Tongue (tissue), 2 donors: ENCODE data around the gene DCAKD. TPM values are rescaled to one million over a fixed set of nuclear protein-coding genes. Genes with fewer than 3 reads are reported as not detected.

Experiments
- small RNA-seq: library from RNA; depleted of rRNA; stranded (forward); fragments of <200 nt; gene quantifications from one replicate; pipeline ENCODE3, GENCODE V24; 2014; ENCODE audit warnings: low replicate concordance
- total RNA-seq: library from RNA; depleted of rRNA; stranded (reverse); fragments of >200 nt; gene quantifications from one replicate; pipeline ENCODE4 v1.2.3, GENCODE V29; 2014

DCAKD gene
- total RNA-seq, 1 donor from 2014 or later = 42.6 TPM

Small RNA genes within 50 kb of the gene (small RNA-seq; reads per million reads assigned to genes)
- gene AC015936.2 (not detected), gene RF00019 (not detected)

Other genes with a start within 250 kb of the DCAKD start
- 29.1 TPM for gene GJC1, start 221.3 kb downstream of the DCAKD start, total RNA-seq
- gene HIGD1B, start 203.7 kb downstream of the DCAKD start, total RNA-seq = 3.9 TPM
- 92.0 TPM for gene EFTUD2, start 152.2 kb downstream of the DCAKD start, total RNA-seq
- gene GFAP, start 136.1 kb downstream of the DCAKD start, total RNA-seq = 1.7 TPM
- gene KIF18B, start 103.9 kb downstream of the DCAKD start, total RNA-seq = 3.6 TPM
- 1.2 TPM for gene C1QL1, start 83.3 kb downstream of the DCAKD start, total RNA-seq
- gene NMT1, start 9.7 kb upstream of the DCAKD start, total RNA-seq = 75.8 TPM
- 70.9 TPM for gene PLCD3, start 80.9 kb upstream of the DCAKD start, total RNA-seq
- 7.1 TPM for gene ACBD4, start 84.1 kb upstream of the DCAKD start, total RNA-seq
- 20.3 TPM for gene HEXIM1, start 96.8 kb upstream of the DCAKD start, total RNA-seq
- gene HEXIM2, start 110.2 kb upstream of the DCAKD start, total RNA-seq = 5.6 TPM
- gene FMNL1, start 170.3 kb upstream of the DCAKD start, total RNA-seq = 8.2 TPM
- gene SPATA32, start 210.5 kb upstream of the DCAKD start, total RNA-seq = not detected